WTC11 (cell line): ENCODE measurements around the gene PRKCSH. TPM values are rescaled to one million over a fixed set of nuclear protein-coding genes. Genes with fewer than 3 reads are reported as not detected.

ENCODE experiments used
- ARID4B ChIP-seq: sonication (generic); formaldehyde crosslinking; IDR thresholded peaks from 2 replicates; pipeline ENCODE4 v1.8.0; 2023; ENCODE audit warnings: missing genetic modification reagents, mild to moderate bottlenecking, borderline replicate concordance
- CBFB ChIP-seq: sonication (generic); formaldehyde crosslinking; IDR thresholded peaks from 2 replicates; pipeline ENCODE4 v1.8.1; 2022; ENCODE audit warnings: mild to moderate bottlenecking, low read depth, missing genetic modification reagents
- ELF4 ChIP-seq: sonication (generic); formaldehyde crosslinking; IDR thresholded peaks from 2 replicates; pipeline ENCODE4 v1.8.1; 2022; ENCODE audit warnings: low read depth, mild to moderate bottlenecking, moderate library complexity, missing genetic modification reagents
- EMX1 ChIP-seq: fragments of 250-450 bp; sonication (Bioruptor Pico); IDR thresholded peaks from 2 replicates; pipeline ENCODE4 v1.8.0; 2021; ENCODE audit warnings: mild to moderate bottlenecking
- ETV6 ChIP-seq: sonication (generic); formaldehyde crosslinking; IDR thresholded peaks from 2 replicates; pipeline ENCODE4 v1.8.1; 2022; ENCODE audit warnings: mild to moderate bottlenecking, missing genetic modification reagents
- GABPB1 ChIP-seq: sonication (generic); formaldehyde crosslinking; IDR thresholded peaks from 2 replicates; pipeline ENCODE4 v1.8.1; 2023; ENCODE audit warnings: mild to moderate bottlenecking, missing genetic modification reagents
- GRHL2 ChIP-seq: fragments of 250-450 bp; sonication (Bioruptor Pico); IDR thresholded peaks from 2 replicates; pipeline ENCODE4 v1.8.0; 2022; ENCODE audit warnings: mild to moderate bottlenecking, moderate library complexity; ENCODE audit not compliant: insufficient replicate concordance, severe bottlenecking
- GTF2I ChIP-seq: fragments of 250-450 bp; sonication (Bioruptor Pico); conservative IDR thresholded peaks from 2 replicates; pipeline ENCODE4 v1.4.0; 2021; ENCODE audit warnings: mild to moderate bottlenecking
- IRF2 ChIP-seq: sonication (generic); formaldehyde crosslinking; IDR thresholded peaks from 2 replicates; pipeline ENCODE4 v1.8.0; 2022; ENCODE audit warnings: low read depth, missing genetic modification reagents, borderline replicate concordance
- JAZF1 ChIP-seq: fragments of 250-450 bp; sonication (Bioruptor Pico); IDR thresholded peaks from 2 replicates; pipeline ENCODE4 v1.9.0; 2021; ENCODE audit warnings: moderate library complexity, mild to moderate bottlenecking, inconsistent platforms
- MLX ChIP-seq: sonication (generic); formaldehyde crosslinking; IDR thresholded peaks from 2 replicates; pipeline ENCODE4 v1.8.1; 2023; ENCODE audit warnings: mild to moderate bottlenecking, missing genetic modification reagents, moderate library complexity
- MXD4 ChIP-seq: fragments of 250-450 bp; sonication (Bioruptor Pico); IDR thresholded peaks from 2 replicates; pipeline ENCODE4 v1.8.0; 2021; ENCODE audit warnings: mild to moderate bottlenecking, moderate library complexity, borderline replicate concordance
- NR3C1 ChIP-seq: sonication (generic); formaldehyde crosslinking; conservative IDR thresholded peaks from 2 replicates; pipeline ENCODE4 v1.8.1; 2023; ENCODE audit warnings: low read depth, mild to moderate bottlenecking, missing genetic modification reagents
- OVOL2 ChIP-seq: fragments of 250-450 bp; sonication (Bioruptor Pico); IDR thresholded peaks from 2 replicates; pipeline ENCODE4 v1.9.0; 2021; ENCODE audit warnings: mild to moderate bottlenecking, borderline replicate concordance
- PRRX2 ChIP-seq: fragments of 250-450 bp; sonication (Bioruptor Pico); IDR thresholded peaks from 2 replicates; pipeline ENCODE4 v1.8.0; 2021; ENCODE audit warnings: mild to moderate bottlenecking
- SOX15 ChIP-seq: fragments of 250-450 bp; sonication (Bioruptor Pico); IDR thresholded peaks from 2 replicates; pipeline ENCODE4 v1.9.0; 2021; ENCODE audit warnings: mild to moderate bottlenecking
- ZNF121 ChIP-seq: sonication (generic); formaldehyde crosslinking; IDR thresholded peaks from 2 replicates; pipeline ENCODE4 v1.8.0; 2023; ENCODE audit warnings: missing genetic modification reagents
- ZNF138 ChIP-seq: sonication (generic); formaldehyde crosslinking; conservative IDR thresholded peaks from 2 replicates; pipeline ENCODE4 v1.8.1; 2022; ENCODE audit warnings: mild to moderate bottlenecking, moderate library complexity, missing genetic modification reagents
- ZNF219 ChIP-seq: sonication (generic); formaldehyde crosslinking; IDR thresholded peaks from 2 replicates; pipeline ENCODE4 v1.8.0; 2023; ENCODE audit warnings: missing genetic modification reagents, mild to moderate bottlenecking, borderline replicate concordance
- ZNF232 ChIP-seq: sonication (generic); formaldehyde crosslinking; IDR thresholded peaks from 2 replicates; pipeline ENCODE4 v1.8.0; 2022; ENCODE audit warnings: mild to moderate bottlenecking, missing genetic modification reagents
- ZNF263 ChIP-seq: sonication (generic); formaldehyde crosslinking; IDR thresholded peaks from 2 replicates; pipeline ENCODE4 v1.8.1; 2022; ENCODE audit warnings: low read depth, mild to moderate bottlenecking, moderate library complexity, missing genetic modification reagents
- ZNF423 ChIP-seq: fragments of 250-450 bp; sonication (Bioruptor Pico); IDR thresholded peaks from 2 replicates; pipeline ENCODE4 v2.1.2; 2022; ENCODE audit warnings: mild to moderate bottlenecking, moderate library complexity
- total RNA-seq: library from RNA; stranded (reverse); gene quantifications from 3 replicates; pipeline ENCODE4 v1.2.3, GENCODE V29; 2021
- TF ChIP-seq, protein P1 (sequence below): sonication (generic); formaldehyde crosslinking; IDR thresholded peaks from 2 replicates; pipeline ENCODE4 v1.8.1; 2022; ENCODE audit warnings: low read depth, missing genetic modification reagents, borderline replicate concordance
- TF ChIP-seq, protein P2 (sequence below): sonication (generic); formaldehyde crosslinking; IDR thresholded peaks from 2 replicates; pipeline ENCODE4 v1.8.1; 2023; ENCODE audit warnings: mild to moderate bottlenecking, missing genetic modification reagents
- TF ChIP-seq, protein P3 (sequence below): sonication (generic); formaldehyde crosslinking; IDR thresholded peaks from 2 replicates; pipeline ENCODE4 v1.8.1; 2022; ENCODE audit warnings: mild to moderate bottlenecking, missing genetic modification reagents, moderate library complexity, borderline replicate concordance
- TF ChIP-seq, protein P4 (sequence below): sonication (generic); formaldehyde crosslinking; IDR thresholded peaks from 2 replicates; pipeline ENCODE4 v1.8.0; 2022; ENCODE audit warnings: mild to moderate bottlenecking, missing genetic modification reagents
- TF ChIP-seq, protein P5 (sequence below): fragments of 250-450 bp; sonication (Bioruptor Pico); IDR thresholded peaks from 2 replicates; pipeline ENCODE4 v1.9.0; 2021; ENCODE audit warnings: moderate library complexity, mild to moderate bottlenecking, inconsistent platforms, borderline replicate concordance
- TF ChIP-seq, protein P6 (sequence below): sonication (generic); formaldehyde crosslinking; IDR thresholded peaks from 2 replicates; pipeline ENCODE4 v1.8.0; 2022; ENCODE audit warnings: mild to moderate bottlenecking, missing genetic modification reagents

Gene PRKCSH
- total RNA-seq, 1 experiment from 2014 or later = 396 TPM

DNA sequence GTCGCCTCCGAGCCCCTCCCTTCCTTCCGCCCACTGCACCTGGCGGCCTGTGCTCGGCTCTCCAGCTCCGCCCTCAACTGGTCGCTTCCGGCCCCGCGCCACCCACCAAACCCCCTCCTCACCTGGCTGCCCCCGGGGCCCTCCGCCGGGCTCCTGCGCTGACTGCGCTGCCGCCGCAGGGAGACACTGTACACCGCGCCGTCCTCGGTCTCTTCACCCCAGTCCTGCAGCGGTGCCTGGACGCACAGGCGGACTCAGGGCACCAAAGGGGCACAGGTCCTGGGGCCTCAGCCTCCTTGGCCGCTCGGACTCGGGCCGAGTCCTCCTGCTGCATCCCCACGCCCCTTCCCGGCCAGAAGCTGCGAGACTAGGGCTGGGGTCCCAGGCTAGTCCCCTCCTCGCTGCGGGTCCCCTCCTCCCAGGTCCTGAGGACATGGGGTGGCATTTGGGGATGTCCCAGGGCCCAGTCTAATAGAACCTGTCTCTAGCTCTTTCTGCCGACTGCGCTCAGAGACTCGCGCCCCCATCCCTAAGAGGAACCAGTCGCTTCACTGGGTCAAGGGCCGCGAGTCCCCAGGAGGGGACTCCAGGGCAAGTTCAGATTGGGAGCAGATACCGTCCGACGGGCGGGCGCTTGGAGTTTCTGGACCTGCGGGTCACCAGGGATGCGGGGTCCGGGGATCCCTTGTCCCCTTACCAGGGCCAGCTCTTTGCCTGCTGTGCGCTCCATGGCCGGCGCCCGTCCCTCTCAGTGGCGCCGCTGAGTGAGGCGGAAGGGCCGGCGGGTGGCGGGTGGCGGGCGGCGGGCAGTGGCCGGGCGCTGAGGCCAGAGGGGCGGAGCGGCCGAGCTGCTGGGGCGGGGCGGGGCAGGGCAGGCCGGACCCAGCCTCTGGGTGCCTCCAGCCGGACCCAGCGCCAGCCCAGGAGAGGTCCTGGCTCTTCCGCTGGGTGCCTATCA lies 16.6 kb upstream of the PRKCSH start, which contains the start of gene RGL3 (continued):
- TF ChIP-seq GRHL2 (CRISPR knock-in tag) (no peak), GABPB1 (no peak), SOX15 (no peak), ZNF121 (CRISPR knock-in tag) (no peak), ZNF232 (CRISPR knock-in tag) (no peak), GTF2I (CRISPR knock-in tag) (no peak), PRRX2 (CRISPR knock-in tag) (no peak), MXD4 (CRISPR knock-in tag) (no peak), JAZF1 (CRISPR knock-in tag) (no peak), ETV6 (CRISPR knock-in tag) (0 out of 2 replicates have a peak, but pooled peaks have one; percentile 71), IRF2 (CRISPR knock-in tag) (no peak), NR3C1 (no peak), MLX (CRISPR knock-in tag) (no peak), ZNF423 (CRISPR knock-in tag) (no peak; the same call in 1 of the 2 replicates), ELF4 (CRISPR knock-in tag) (no peak), EMX1 (CRISPR knock-in tag) (no peak), OVOL2 (no peak), ZNF138 (CRISPR knock-in tag) (0 out of 2 replicates have a peak, but pooled peaks have one; percentile 56), ZNF263 (CRISPR knock-in tag) (no peak), ZNF219 (CRISPR knock-in tag) (no peak), CBFB (peak; percentile 76; the same call in 1 of the 2 replicates), ARID4B (CRISPR knock-in tag) (no peak)
- TF ChIP-seq, protein P1, sequence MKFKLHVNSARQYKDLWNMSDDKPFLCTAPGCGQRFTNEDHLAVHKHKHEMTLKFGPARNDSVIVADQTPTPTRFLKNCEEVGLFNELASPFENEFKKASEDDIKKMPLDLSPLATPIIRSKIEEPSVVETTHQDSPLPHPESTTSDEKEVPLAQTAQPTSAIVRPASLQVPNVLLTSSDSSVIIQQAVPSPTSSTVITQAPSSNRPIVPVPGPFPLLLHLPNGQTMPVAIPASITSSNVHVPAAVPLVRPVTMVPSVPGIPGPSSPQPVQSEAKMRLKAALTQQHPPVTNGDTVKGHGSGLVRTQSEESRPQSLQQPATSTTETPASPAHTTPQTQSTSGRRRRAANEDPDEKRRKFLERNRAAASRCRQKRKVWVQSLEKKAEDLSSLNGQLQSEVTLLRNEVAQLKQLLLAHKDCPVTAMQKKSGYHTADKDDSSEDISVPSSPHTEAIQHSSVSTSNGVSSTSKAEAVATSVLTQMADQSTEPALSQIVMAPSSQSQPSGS (CRISPR knock-in tag) = no peak
- TF ChIP-seq, protein P2, sequence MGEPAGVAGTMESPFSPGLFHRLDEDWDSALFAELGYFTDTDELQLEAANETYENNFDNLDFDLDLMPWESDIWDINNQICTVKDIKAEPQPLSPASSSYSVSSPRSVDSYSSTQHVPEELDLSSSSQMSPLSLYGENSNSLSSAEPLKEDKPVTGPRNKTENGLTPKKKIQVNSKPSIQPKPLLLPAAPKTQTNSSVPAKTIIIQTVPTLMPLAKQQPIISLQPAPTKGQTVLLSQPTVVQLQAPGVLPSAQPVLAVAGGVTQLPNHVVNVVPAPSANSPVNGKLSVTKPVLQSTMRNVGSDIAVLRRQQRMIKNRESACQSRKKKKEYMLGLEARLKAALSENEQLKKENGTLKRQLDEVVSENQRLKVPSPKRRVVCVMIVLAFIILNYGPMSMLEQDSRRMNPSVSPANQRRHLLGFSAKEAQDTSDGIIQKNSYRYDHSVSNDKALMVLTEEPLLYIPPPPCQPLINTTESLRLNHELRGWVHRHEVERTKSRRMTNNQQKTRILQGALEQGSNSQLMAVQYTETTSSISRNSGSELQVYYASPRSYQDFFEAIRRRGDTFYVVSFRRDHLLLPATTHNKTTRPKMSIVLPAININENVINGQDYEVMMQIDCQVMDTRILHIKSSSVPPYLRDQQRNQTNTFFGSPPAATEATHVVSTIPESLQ = no peak
- TF ChIP-seq, protein P3, sequence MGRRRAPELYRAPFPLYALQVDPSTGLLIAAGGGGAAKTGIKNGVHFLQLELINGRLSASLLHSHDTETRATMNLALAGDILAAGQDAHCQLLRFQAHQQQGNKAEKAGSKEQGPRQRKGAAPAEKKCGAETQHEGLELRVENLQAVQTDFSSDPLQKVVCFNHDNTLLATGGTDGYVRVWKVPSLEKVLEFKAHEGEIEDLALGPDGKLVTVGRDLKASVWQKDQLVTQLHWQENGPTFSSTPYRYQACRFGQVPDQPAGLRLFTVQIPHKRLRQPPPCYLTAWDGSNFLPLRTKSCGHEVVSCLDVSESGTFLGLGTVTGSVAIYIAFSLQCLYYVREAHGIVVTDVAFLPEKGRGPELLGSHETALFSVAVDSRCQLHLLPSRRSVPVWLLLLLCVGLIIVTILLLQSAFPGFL (CRISPR knock-in tag) = no peak
- TF ChIP-seq, protein P4, sequence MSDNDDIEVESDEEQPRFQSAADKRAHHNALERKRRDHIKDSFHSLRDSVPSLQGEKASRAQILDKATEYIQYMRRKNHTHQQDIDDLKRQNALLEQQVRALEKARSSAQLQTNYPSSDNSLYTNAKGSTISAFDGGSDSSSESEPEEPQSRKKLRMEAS (CRISPR knock-in tag) = no peak
- TF ChIP-seq, protein P5, sequence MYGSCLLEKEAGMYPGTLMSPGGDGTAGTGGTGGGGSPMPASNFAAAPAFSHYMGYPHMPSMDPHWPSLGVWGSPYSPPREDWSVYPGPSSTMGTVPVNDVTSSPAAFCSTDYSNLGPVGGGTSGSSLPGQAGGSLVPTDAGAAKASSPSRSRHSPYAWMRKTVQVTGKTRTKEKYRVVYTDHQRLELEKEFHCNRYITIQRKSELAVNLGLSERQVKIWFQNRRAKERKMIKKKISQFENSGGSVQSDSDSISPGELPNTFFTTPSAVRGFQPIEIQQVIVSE (CRISPR knock-in tag) = no peak
- TF ChIP-seq, protein P6, sequence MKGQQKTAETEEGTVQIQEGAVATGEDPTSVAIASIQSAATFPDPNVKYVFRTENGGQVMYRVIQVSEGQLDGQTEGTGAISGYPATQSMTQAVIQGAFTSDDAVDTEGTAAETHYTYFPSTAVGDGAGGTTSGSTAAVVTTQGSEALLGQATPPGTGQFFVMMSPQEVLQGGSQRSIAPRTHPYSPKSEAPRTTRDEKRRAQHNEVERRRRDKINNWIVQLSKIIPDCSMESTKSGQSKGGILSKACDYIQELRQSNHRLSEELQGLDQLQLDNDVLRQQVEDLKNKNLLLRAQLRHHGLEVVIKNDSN (CRISPR knock-in tag) = no peak
